Natural killer cell (primary cell): Measurements from ENCODE around the gene OR52E5. TPM values are rescaled to one million over a fixed set of nuclear protein-coding genes. Genes with fewer than 3 reads are reported as not detected.

Source experiments
- ATAC-seq, 3 donors: fragments of 150-1000 bp in 2 of 3; fragments of 200-7000 bp in 1 of 3; cut with Tn5 transposase; 1 replicate in 1 of 3; 2 replicates in 2 of 3; pipeline ENCODE4 v1.10.0; 2021; ENCODE audit warnings: mild to moderate bottlenecking in 2 of 3, moderate library complexity in 2 of 3
- DNase-seq, 2 donors: peaks; one replicate each; pipeline versions ENCODE4 v3.0.0 to v3.0.0-alpha.2; 2013 to 2021; ENCODE audit warnings: mixed read lengths in 1 of 2
- H3K27ac ChIP-seq: one replicate; pipeline ENCODE4 v1.5.1; 2013; ENCODE audit warnings: mild to moderate bottlenecking, low read length
- H3K27me3 ChIP-seq: one replicate; pipeline ENCODE4 v1.6.1; 2013; ENCODE audit warnings: low read length; ENCODE audit not compliant: control insufficient read depth, insufficient read depth
- H3K36me3 ChIP-seq: one replicate; pipeline ENCODE4 v1.6.1; 2013; ENCODE audit warnings: low read length; ENCODE audit not compliant: control insufficient read depth, insufficient read depth
- H3K4me1 ChIP-seq: one replicate; pipeline ENCODE4 v1.6.1; 2013; ENCODE audit warnings: low read length; ENCODE audit not compliant: control insufficient read depth, insufficient read depth
- H3K4me3 ChIP-seq: one replicate; pipeline ENCODE4 v1.5.1; 2013; ENCODE audit warnings: low read length
- H3K9me3 ChIP-seq: one replicate; pipeline ENCODE4 v1.6.1; 2013; ENCODE audit warnings: low read length; ENCODE audit not compliant: control insufficient read depth, insufficient read depth
- H3K27ac Mint-ChIP-seq, 2 donors: one replicate each; pipeline ENCODE4 v1.8.0; 2022; ENCODE audit warnings: mild to moderate bottlenecking in 2 of 2, mixed read lengths in 2 of 2, moderate library complexity in 1 of 2
- H3K27me3 Mint-ChIP-seq, 2 donors: one replicate each; pipeline ENCODE4 v1.8.0; 2022; ENCODE audit warnings: low read depth in 2 of 2, mixed read lengths in 2 of 2
- H3K36me3 Mint-ChIP-seq: one replicate; pipeline ENCODE4 v1.8.0; 2022; ENCODE audit warnings: mixed read lengths
- H3K4me1 Mint-ChIP-seq, 2 donors: one replicate each; pipeline ENCODE4 v1.8.0; 2022; ENCODE audit warnings: mixed read lengths in 2 of 2
- H3K4me3 Mint-ChIP-seq: one replicate; pipeline ENCODE4 v1.8.0; 2022; ENCODE audit warnings: mild to moderate bottlenecking, moderate library complexity, mixed read lengths
- H3K9me3 Mint-ChIP-seq, 2 donors: one replicate each; pipeline ENCODE4 v1.8.0; 2022; ENCODE audit warnings: mixed read lengths in 2 of 2
- WGBS: methylation state at CpG from one replicate; pipeline ENCODE4 v1.1.7; 2013; ENCODE audit warnings: missing lambda C conversion rate; ENCODE audit not compliant: insufficient coverage; 5-methylcytosine and 5-hydroxymethylcytosine counted together
- intact Hi-C: fragments of 100-400 bp; cut with micrococcal nuclease; formaldehyde crosslinking; loops from one replicate; pipeline ENCODE4 v1.14.2; 2022
- total RNA-seq, 4 donors: library from RNA; stranded (reverse); fragments of 120-200 nt in 1 of 4; gene quantifications; one replicate each; pipeline versions ENCODE4 v1.2.3 to v1.2.4, GENCODE V29; 2013 to 2022
- TF ChIP-seq, protein P1 (sequence below): fragments of 200-600 bp; IDR thresholded peaks from one replicate; pipeline ENCODE4 v1.8.0; 2022; ENCODE audit warnings: antibody characterized with exemption

OR52E5 gene
- total RNA-seq, 3 donors from 2014 or later (not counting 1 experiment from before 2014, with no cell fraction given) = not detected

- no peak overlapping the region for H3K4me3 Mint-ChIP-seq
- H3K36me3 Mint-ChIP-seq = no peaks in the 10 kb centered on the region
- TF ChIP-seq, protein P1, sequence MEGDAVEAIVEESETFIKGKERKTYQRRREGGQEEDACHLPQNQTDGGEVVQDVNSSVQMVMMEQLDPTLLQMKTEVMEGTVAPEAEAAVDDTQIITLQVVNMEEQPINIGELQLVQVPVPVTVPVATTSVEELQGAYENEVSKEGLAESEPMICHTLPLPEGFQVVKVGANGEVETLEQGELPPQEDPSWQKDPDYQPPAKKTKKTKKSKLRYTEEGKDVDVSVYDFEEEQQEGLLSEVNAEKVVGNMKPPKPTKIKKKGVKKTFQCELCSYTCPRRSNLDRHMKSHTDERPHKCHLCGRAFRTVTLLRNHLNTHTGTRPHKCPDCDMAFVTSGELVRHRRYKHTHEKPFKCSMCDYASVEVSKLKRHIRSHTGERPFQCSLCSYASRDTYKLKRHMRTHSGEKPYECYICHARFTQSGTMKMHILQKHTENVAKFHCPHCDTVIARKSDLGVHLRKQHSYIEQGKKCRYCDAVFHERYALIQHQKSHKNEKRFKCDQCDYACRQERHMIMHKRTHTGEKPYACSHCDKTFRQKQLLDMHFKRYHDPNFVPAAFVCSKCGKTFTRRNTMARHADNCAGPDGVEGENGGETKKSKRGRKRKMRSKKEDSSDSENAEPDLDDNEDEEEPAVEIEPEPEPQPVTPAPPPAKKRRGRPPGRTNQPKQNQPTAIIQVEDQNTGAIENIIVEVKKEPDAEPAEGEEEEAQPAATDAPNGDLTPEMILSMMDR = no peak
- no peaks in the 10 kb centered on the region for H3K4me1 Mint-ChIP-seq
- no peaks in the 10 kb centered on the region for H3K9me3 ChIP-seq
- no peak overlapping the region for H3K27ac Mint-ChIP-seq
- DNase-seq (no peak), ATAC-seq (no peak)
- no peaks in the 10 kb centered on the region for H3K4me1 ChIP-seq
- no peaks in the 10 kb centered on the region for H3K27me3 ChIP-seq
- intact Hi-C loops = no loop called here
- H3K27ac ChIP-seq = no peak overlapping the region
- H3K9me3 Mint-ChIP-seq = peaks cover 10 to 21% of the 10 kb centered on the region in 2 donors
- WGBS = 97% methylated on average over 11 of the region's 11 CpGs
- H3K4me3 ChIP-seq = no peak overlapping the region
- no peaks in the 10 kb centered on the region for H3K36me3 ChIP-seq
- H3K27me3 Mint-ChIP-seq = peaks cover 0 to 3% of the 10 kb centered on the region in 2 donors
Observed at GRCh38 chr11:5932671-5933070, 39.7 kb downstream of the OR52E5 start.

DNA sequence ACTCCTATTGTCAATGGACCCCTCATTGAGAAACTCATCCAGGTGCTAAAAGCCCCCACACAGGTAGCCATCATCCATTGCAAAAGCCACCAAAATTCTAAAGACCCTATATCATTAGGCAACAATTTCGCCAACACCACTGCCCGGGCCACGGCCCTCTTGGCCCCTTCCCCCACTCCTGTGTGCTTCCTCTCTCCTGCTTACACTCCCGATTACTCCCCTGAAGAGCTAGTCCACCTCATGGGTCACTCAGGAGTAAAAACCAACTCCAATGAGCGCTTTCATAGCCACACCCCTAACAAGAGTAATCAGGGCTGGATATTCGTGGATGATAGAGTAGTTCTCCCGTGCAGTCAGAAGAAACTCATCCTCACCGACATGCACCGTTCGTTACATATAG lies 40.1 kb downstream of the OR52E5 start:
- H3K4me1 ChIP-seq = no peaks in the 10 kb centered on the region
- intact Hi-C loops = no loop called here
- ATAC-seq = no peak
- Mint-ChIP-seq H3K36me3 (no peaks in the 10 kb centered on the region), H3K9me3 (peaks cover 11 to 21% of the 10 kb centered on the region in 2 donors), H3K4me3 (no peak overlapping the region), H3K27ac (no peak overlapping the region), H3K4me1 (no peaks in the 10 kb centered on the region), H3K27me3 (peaks cover 0 to 3% of the 10 kb centered on the region in 2 donors)
- H3K27me3 ChIP-seq = no peaks in the 10 kb centered on the region
- H3K27ac ChIP-seq = no peak overlapping the region
- H3K36me3 ChIP-seq = no peaks in the 10 kb centered on the region
- TF ChIP-seq, protein P1 = no peak
- no peak for DNase-seq
- 96% methylated on average over 10 of the region's 10 CpGs for WGBS
- H3K4me3 ChIP-seq = no peak overlapping the region
- H3K9me3 ChIP-seq = no peaks in the 10 kb centered on the region

DNA sequence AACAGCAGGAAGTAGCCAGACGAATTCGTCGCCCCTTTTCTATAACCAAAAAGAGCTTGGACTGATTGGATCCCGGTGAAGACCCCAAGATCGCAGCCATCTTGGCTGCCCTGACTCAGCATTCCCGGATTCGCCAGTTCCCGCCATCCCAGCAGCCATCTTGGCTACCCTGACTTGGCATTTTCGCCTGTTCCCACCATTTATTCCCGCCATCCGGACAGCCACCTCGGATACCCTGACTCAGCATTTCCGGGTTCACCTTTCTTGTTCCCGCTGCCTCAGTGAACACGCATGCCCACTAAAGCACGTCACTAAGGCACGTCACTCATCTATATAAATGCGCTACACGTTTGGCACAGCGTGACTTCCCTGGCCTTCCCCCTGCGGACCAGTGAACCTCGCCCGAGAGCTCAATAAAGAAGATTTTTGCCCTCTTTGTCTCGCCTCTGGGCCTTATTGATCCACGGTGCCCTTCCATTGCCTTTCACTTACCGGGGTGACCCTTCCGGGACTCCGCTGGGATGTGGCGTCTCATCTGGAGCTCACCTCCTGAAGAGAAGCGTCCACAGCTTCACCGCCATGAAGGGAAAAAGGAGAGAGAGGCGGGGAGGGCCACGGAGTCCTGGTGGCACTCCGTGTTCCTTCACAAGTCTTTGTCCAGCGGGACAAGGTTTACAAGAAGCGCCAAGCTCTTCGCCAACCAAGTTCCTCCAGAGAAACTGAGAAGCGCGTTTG lies 45.0 kb downstream of the OR52E5 start:
- no peak for DNase-seq
- no peaks in the 10 kb centered on the region for H3K9me3 ChIP-seq
- Mint-ChIP-seq H3K4me3 (no peak overlapping the region), H3K4me1 (no peaks in the 10 kb centered on the region), H3K36me3 (no peaks in the 10 kb centered on the region), H3K9me3 (peaks cover 2 to 4% of the 10 kb centered on the region in 2 donors), H3K27me3 (peaks cover 0 to 19% of the 10 kb centered on the region in 2 donors), H3K27ac (no peak overlapping the region)
- no peaks in the 10 kb centered on the region for H3K27me3 ChIP-seq
- H3K36me3 ChIP-seq = no peaks in the 10 kb centered on the region
- H3K4me3 ChIP-seq = no peak overlapping the region
- 93% methylated on average over 39 of the region's 39 CpGs for WGBS
- no peak overlapping the region for H3K27ac ChIP-seq
- no peaks in the 10 kb centered on the region for H3K4me1 ChIP-seq
- intact Hi-C loops = no loop called here
- ATAC-seq = no peak
- TF ChIP-seq, protein P1 = no peak

DNA sequence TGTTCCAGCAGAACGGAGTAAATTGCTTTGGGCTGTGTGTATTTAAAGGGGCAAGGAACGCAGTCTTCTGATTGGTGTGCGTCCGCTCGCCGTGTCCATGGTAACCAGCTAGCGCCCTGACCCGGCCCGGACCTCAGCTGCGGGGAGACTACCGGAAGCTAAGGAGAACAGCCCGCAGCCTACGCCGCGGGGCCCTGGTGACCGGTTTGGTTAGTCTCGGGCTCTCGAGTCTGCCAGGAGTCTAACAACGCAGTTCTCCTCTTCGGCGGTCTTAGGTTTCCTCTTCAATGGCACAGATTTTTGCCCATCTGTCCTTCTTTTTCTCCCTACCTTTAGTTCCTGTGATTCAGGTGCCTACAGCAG lies 45.6 kb downstream of the OR52E5 start:
- H3K4me3 ChIP-seq = no peak overlapping the region
- DNase-seq (no peak), ATAC-seq (no peak)
- H3K27ac ChIP-seq = no peak overlapping the region
- Mint-ChIP-seq H3K4me1 (no peaks in the 10 kb centered on the region), H3K27me3 (peaks cover 0 to 25% of the 10 kb centered on the region in 2 donors), H3K36me3 (no peaks in the 10 kb centered on the region), H3K4me3 (no peak overlapping the region), H3K27ac (no peak overlapping the region), H3K9me3 (peaks cover 2 to 4% of the 10 kb centered on the region in 2 donors)
- no peaks in the 10 kb centered on the region for H3K27me3 ChIP-seq
- no peaks in the 10 kb centered on the region for H3K36me3 ChIP-seq
- H3K4me1 ChIP-seq = no peaks in the 10 kb centered on the region
- TF ChIP-seq, protein P1 = no peak
- WGBS = 79% methylated on average over 21 of the region's 21 CpGs
- H3K9me3 ChIP-seq = no peaks in the 10 kb centered on the region
- intact Hi-C loops = no loop called here
